HepG2 (cell line): ENCODE measurements around the gene LGALS1. TPM values are rescaled to one million over a fixed set of nuclear protein-coding genes. Genes with fewer than 3 reads are reported as not detected.
A peak's percentile ranks its signal among the peaks of the same experiment; 100 is the strongest.

Experiments used
- ATF1 ChIP-seq: IDR thresholded peaks from 2 replicates; pipeline ENCODE4 v1.6.1; 2016; ENCODE audit warnings: mild to moderate bottlenecking, control low read depth
- CENPX ChIP-seq: sonication (generic); formaldehyde crosslinking; IDR thresholded peaks from 2 replicates; pipeline ENCODE4 v1.9.0; 2021; ENCODE audit warnings: mild to moderate bottlenecking, missing genetic modification reagents, moderate library complexity
- FOXA1 ChIP-seq, 2 experiments: fragments of 450-650 bp in 1 of 2; sonication (generic) in 1 of 2; formaldehyde crosslinking in 1 of 2; IDR thresholded peaks; 2 replicates each; pipeline versions ENCODE4 v1.4.0 to v1.6.1; 2016 to 2020; ENCODE audit warnings: missing genetic modification reagents in 1 of 2
- KAT8 ChIP-seq: IDR thresholded peaks from 2 replicates; pipeline ENCODE4 v1.6.1; 2016; ENCODE audit warnings: missing genetic modification reagents, missing compliant biosample characterization
- KDM1A ChIP-seq: IDR thresholded peaks from 2 replicates; pipeline ENCODE4 v1.6.1; 2016; ENCODE audit warnings: missing compliant biosample characterization
- KLF12 ChIP-seq: sonication (generic); formaldehyde crosslinking; IDR thresholded peaks from 2 replicates; pipeline ENCODE4 v1.4.0; 2020; ENCODE audit warnings: missing genetic modification reagents, borderline replicate concordance
- MTF1 ChIP-seq: sonication (generic); formaldehyde crosslinking; IDR thresholded peaks from 2 replicates; pipeline ENCODE4 v1.5.0; 2020; ENCODE audit warnings: missing genetic modification reagents
- NKX3-1 ChIP-seq: sonication (generic); formaldehyde crosslinking; IDR thresholded peaks from 2 replicates; pipeline ENCODE4 v1.5.0; 2020; ENCODE audit warnings: missing genetic modification reagents
- PHB2 ChIP-seq: fragments of 450-650 bp; IDR thresholded peaks from 2 replicates; pipeline ENCODE4 v1.6.1; 2018; ENCODE audit not compliant: partially characterized antibody
- PLSCR1 ChIP-seq: sonication (generic); formaldehyde crosslinking; IDR thresholded peaks from 2 replicates; pipeline ENCODE4 v1.5.0; 2020; ENCODE audit warnings: missing genetic modification reagents, mild to moderate bottlenecking, borderline replicate concordance
- RFX3 ChIP-seq: IDR thresholded peaks from 2 replicates; pipeline ENCODE4 v1.6.1; 2016; ENCODE audit warnings: missing biosample characterization, missing genetic modification reagents
- SOX13 ChIP-seq, 3 experiments: fragments of 450-650 bp in 1 of 3; sonication (generic) in 1 of 3; formaldehyde crosslinking in 1 of 3; IDR thresholded peaks in 2 of 3; conservative IDR thresholded peaks in 1 of 3; 2 replicates each; pipeline versions ENCODE4 v1.5.0 to v1.6.1; 2016 to 2020; ENCODE audit warnings: antibody characterized with exemption in 1 of 3, mild to moderate bottlenecking in 1 of 3, missing compliant biosample characterization in 1 of 3, missing genetic modification reagents in 1 of 3, moderate library complexity in 1 of 3
- TEAD3 ChIP-seq: optimal IDR thresholded peaks from 2 replicates; pipeline ENCODE3; 2016; ENCODE audit warnings: borderline replicate concordance
- TERF1 ChIP-seq: sonication (generic); formaldehyde crosslinking; IDR thresholded peaks from 2 replicates; pipeline ENCODE4 v1.8.0; 2022; ENCODE audit warnings: mild to moderate bottlenecking, missing genetic modification reagents, moderate library complexity
- ZBTB7B ChIP-seq: sonication (generic); formaldehyde crosslinking; IDR thresholded peaks from 2 replicates; pipeline ENCODE4 v1.4.0; 2020; ENCODE audit warnings: missing genetic modification reagents
- ZFAT ChIP-seq: sonication (generic); formaldehyde crosslinking; conservative IDR thresholded peaks from 2 replicates; pipeline ENCODE4 v1.8.1; 2023; ENCODE audit warnings: missing genetic modification reagents, inconsistent platforms
- ZFP91 ChIP-seq: sonication (generic); formaldehyde crosslinking; IDR thresholded peaks from 2 replicates; pipeline ENCODE4 v1.9.0; 2022; ENCODE audit warnings: missing genetic modification reagents, mild to moderate bottlenecking, borderline replicate concordance
- ZIK1 ChIP-seq: sonication (generic); formaldehyde crosslinking; IDR thresholded peaks from 2 replicates; pipeline ENCODE4 v1.5.0; 2020; ENCODE audit warnings: mild to moderate bottlenecking, low read depth, missing genetic modification reagents, borderline replicate concordance
- ZNF704 ChIP-seq: sonication (generic); formaldehyde crosslinking; IDR thresholded peaks from 2 replicates; pipeline ENCODE4 v1.8.1; 2023; ENCODE audit warnings: mild to moderate bottlenecking, inconsistent platforms, moderate library complexity, missing genetic modification reagents, borderline replicate concordance
- ZNF737 ChIP-seq: sonication (generic); formaldehyde crosslinking; IDR thresholded peaks from 2 replicates; pipeline ENCODE4 v1.5.0; 2020; ENCODE audit warnings: missing genetic modification reagents, mild to moderate bottlenecking, borderline replicate concordance
- ZNF792 ChIP-seq: IDR thresholded peaks from 2 replicates; pipeline ENCODE4 v1.6.1; 2016
- ZNF850 ChIP-seq: sonication (generic); formaldehyde crosslinking; conservative IDR thresholded peaks from 2 replicates; pipeline ENCODE4 v1.9.0; 2021; ENCODE audit warnings: mild to moderate bottlenecking, missing genetic modification reagents
- polyA plus RNA-seq, 8 experiments: library from polyadenylated mRNA; depleted of rRNA in 3 of 8; stranded (reverse) in 7 of 8; unstranded in 1 of 8; fragments of >200 nt; fragmentation: Illumina TruSeq in 4 of 8; extraction: Trizol in 4 of 8; gene quantifications; 2 replicates each; pipeline versions ENCODE4 v1.2.1 to v1.2.3, GENCODE V29; 2011 to 2016; ENCODE audit warnings: low read depth in 4 of 8, missing spikeins in 1 of 8, mixed read lengths in 1 of 8; ENCODE audit not compliant: insufficient read depth in 1 of 8
- total RNA-seq, 5 experiments: library from RNA; depleted of rRNA; stranded (reverse); fragments of >200 nt; fragmentation: Illumina TruSeq; extraction: Trizol; gene quantifications; 2 replicates each; pipeline ENCODE4 v1.2.3, GENCODE V29; 2016; ENCODE audit warnings: low read depth in 1 of 5
- TF ChIP-seq, protein P1 (sequence below): sonication (generic); formaldehyde crosslinking; IDR thresholded peaks from 2 replicates; pipeline ENCODE4 v1.9.0; 2021; ENCODE audit warnings: missing genetic modification reagents, borderline replicate concordance

The LGALS1 gene
- total and polyA plus RNA-seq, 2 of the 13 experiments (the other 11 are each of a cell fraction or from before 2014, with no cell fraction given), result 103 to 858 TPM

- TF ChIP-seq TERF1 (CRISPR knock-in tag), result no peak
- peak; percentile 27; the same call in 1 of the 2 replicates for TF ChIP-seq ZBTB7B (CRISPR knock-in tag)
- no peak for TF ChIP-seq ZNF737
- no peak for TF ChIP-seq ZNF850 (CRISPR knock-in tag)
- TF ChIP-seq RFX3 (CRISPR knock-in tag), result no peak
- TF ChIP-seq ATF1, result no peak
- no peak for TF ChIP-seq MTF1 (CRISPR knock-in tag)
- TF ChIP-seq ZNF704 (CRISPR knock-in tag), result no peak
- TF ChIP-seq SOX13 (IDR thresholded peaks at IDR 0.05), result no peak
- 0 out of 4 replicates have a peak, but pooled peaks of 1 of the 2 experiments have one; percentile 6 for TF ChIP-seq SOX13 (CRISPR knock-in tag; conservative IDR thresholded peaks at IDR 0.05 in 1 of 2, IDR thresholded peaks at IDR 0.05 in 1 of 2)
- peak; percentile 66; the same call in 1 of the 2 replicates for TF ChIP-seq KDM1A (CRISPR knock-in tag)
- peak; percentile 41; the same call in 1 of the 2 replicates for TF ChIP-seq KLF12 (CRISPR knock-in tag)
- TF ChIP-seq PLSCR1, result no peak
- TF ChIP-seq ZFAT (CRISPR knock-in tag), result no peak
- TF ChIP-seq NKX3-1 (CRISPR knock-in tag), result no peak
- no peak for TF ChIP-seq CENPX (CRISPR knock-in tag)
- no peak for TF ChIP-seq ZNF792 (CRISPR knock-in tag)
- TF ChIP-seq PHB2, result no peak
- TF ChIP-seq FOXA1 (IDR thresholded peaks at IDR 0.05), result no peak
- TF ChIP-seq FOXA1 (CRISPR knock-in tag; IDR thresholded peaks at IDR 0.05), result no peak
- peak; percentile 79 for TF ChIP-seq TEAD3 (CRISPR knock-in tag)
- TF ChIP-seq KAT8 (CRISPR knock-in tag), result peak; percentile 34; the same call in 1 of the 2 replicates
- TF ChIP-seq ZIK1 (CRISPR knock-in tag), result no peak
- TF ChIP-seq, protein P1, sequence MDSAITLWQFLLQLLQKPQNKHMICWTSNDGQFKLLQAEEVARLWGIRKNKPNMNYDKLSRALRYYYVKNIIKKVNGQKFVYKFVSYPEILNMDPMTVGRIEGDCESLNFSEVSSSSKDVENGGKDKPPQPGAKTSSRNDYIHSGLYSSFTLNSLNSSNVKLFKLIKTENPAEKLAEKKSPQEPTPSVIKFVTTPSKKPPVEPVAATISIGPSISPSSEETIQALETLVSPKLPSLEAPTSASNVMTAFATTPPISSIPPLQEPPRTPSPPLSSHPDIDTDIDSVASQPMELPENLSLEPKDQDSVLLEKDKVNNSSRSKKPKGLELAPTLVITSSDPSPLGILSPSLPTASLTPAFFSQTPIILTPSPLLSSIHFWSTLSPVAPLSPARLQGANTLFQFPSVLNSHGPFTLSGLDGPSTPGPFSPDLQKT (CRISPR knock-in tag), result no peak
- peak; percentile 53; the same call in 1 of the 2 replicates for TF ChIP-seq ZFP91 (CRISPR knock-in tag)
These were observed at the start of gene LGALS1 (continued) for GRCh38 chr22:37674951-37675929.
